Measurements from ENCODE around the gene ZNF124. TPM values are rescaled to one million over a fixed set of nuclear protein-coding genes. Genes with fewer than 3 reads are reported as not detected.
A peak's percentile ranks its signal among the peaks of the same experiment; 100 is the strongest.
"Not testable (repeated sequence)": the region's sequence is repeated elsewhere in the genome, so short reads cannot be mapped to it uniquely, and the experiment has no call there.

The ZNF124 gene
- polyA plus RNA-seq (2013, experiment 1 of 2) = 29.6 TPM
- 40.0 TPM for polyA plus RNA-seq (2013, experiment 2 of 2)

DNA sequence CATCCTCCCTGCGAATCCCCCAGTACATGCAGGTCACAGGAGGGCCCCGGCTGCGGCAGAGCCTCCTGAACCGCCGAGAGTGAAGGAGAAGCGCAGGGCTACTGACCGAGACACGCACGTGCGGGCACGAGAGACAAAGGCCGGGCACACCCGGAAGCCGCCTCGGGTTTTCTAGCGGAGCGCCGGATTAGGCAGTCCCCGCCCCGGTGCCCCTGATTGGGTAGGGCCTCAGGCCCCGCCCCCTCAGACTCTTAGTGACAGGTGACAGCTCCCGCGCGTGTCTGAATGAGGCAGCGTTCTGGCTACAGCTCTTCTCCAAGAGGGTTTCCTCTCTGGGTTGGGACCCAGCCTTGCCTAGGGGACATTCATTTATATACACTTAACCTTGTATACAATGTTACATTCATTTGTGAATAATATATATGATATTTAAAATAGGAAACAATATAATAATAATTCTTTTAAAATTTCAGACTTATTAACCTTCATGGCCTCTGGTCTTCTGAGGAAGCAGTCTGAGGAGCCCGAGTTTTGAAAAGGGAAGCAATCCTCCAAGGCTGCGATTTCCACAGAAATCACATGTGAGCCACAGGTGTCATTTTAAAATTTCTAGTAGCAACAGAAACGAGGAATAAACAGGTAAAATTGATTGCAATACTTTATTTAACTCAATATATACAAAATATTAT is at the start of gene ZNF124:
Gene ZNF124, minus strand, starts transcription at position 146 of the 689 bp plus-strand sequence. Its CDS starts 143 bp downstream, at position 3.
- peaks cover 22% of the 10 kb centered on the region for H3K9me3 ChIP-seq (ENCODE audit: control insufficient read depth, low read length)
- 47 to 76% methylated on average over 2 of the region's 28 CpGs for WGBS, 2 experiments (ENCODE audit: insufficient coverage in 2 of 2)
- H3K4me1 ChIP-seq (ENCODE audit: control insufficient read depth, insufficient read depth, low read length, poor library complexity, severe bottlenecking); H3K27ac ChIP-seq (ENCODE audit: low read depth, low read length, severe bottlenecking); H3K4me3 ChIP-seq (ENCODE audit: extremely low read depth, insufficient read depth, low read length, poor library complexity, severe bottlenecking): not testable (repeated sequence)
- peaks cover 24% of the 10 kb centered on the region for H3K36me3 ChIP-seq (ENCODE audit: control insufficient read depth, insufficient read depth, low read length)

DNA sequence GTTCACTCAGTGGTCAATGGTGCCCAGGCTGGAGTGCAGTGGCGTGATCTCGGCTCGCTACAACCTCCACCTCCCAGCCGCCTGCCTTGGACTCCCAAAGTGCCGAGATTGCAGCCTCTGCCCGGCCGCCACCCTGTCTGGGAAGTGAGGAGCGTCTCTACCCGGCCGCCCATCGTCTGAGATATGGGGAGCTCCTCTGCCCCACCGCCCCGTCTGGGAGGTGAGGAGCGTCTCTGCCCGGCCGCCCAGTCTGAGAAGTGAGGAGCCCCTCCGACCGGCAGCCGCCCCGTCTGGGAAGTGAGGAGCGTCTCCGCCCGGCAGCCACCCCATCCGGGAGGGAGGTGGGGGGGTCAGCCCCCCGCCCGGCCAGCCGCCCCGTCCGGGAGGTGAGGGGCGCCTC is 48.5 kb upstream of the ZNF124 start:
- H3K9me3 ChIP-seq (ENCODE audit: control insufficient read depth, low read length); H3K36me3 ChIP-seq (ENCODE audit: control insufficient read depth, insufficient read depth, low read length); H3K4me1 ChIP-seq (ENCODE audit: control insufficient read depth, insufficient read depth, low read length, poor library complexity, severe bottlenecking); H3K27ac ChIP-seq (ENCODE audit: low read depth, low read length, severe bottlenecking); H3K4me3 ChIP-seq (ENCODE audit: extremely low read depth, insufficient read depth, low read length, poor library complexity, severe bottlenecking): not testable (repeated sequence)
- 96 to 100% methylated on average over 9 to 13 of the region's 30 CpGs for WGBS, 2 experiments (ENCODE audit: insufficient coverage in 2 of 2)

DNA sequence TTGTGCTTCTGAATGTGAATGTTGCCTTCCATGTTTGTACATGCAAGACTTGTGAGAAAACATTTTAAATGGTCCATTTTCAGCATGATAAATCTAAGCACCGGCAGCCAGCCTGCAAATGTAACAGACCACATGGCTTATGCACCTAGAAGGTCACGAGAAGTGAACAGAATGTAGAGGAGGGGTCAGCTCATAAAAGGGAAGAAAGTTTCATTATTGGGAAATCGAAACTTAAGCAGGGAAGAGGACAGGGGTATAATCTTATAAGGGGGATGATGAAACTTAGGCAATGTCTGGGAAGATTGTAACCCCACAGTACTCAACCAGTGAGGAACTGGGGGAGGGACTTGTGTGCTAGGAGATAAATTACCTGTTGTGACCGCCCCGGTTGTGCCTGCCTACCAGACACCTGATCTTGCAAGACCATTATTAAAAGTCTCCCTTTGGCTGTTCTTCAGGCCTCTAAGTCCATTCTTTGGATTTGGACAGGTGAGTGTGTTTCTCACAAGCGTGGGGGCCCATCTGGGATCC is 46.4 kb upstream of the ZNF124 start:
- Histone ChIP-seq H3K4me3 (ENCODE audit: extremely low read depth, insufficient read depth, low read length, poor library complexity, severe bottlenecking) (no peak overlapping the region), H3K9me3 (ENCODE audit: control insufficient read depth, low read length) (no peaks in the 10 kb centered on the region), H3K4me1 (ENCODE audit: control insufficient read depth, insufficient read depth, low read length, poor library complexity, severe bottlenecking) (no peaks in the 10 kb centered on the region), H3K36me3 (ENCODE audit: control insufficient read depth, insufficient read depth, low read length) (no peaks in the 10 kb centered on the region), H3K27ac (ENCODE audit: low read depth, low read length, severe bottlenecking) (no peak overlapping the region)
- 72 to 76% methylated on average over 3 of the region's 6 CpGs for WGBS, 2 experiments (ENCODE audit: insufficient coverage in 2 of 2)

DNA sequence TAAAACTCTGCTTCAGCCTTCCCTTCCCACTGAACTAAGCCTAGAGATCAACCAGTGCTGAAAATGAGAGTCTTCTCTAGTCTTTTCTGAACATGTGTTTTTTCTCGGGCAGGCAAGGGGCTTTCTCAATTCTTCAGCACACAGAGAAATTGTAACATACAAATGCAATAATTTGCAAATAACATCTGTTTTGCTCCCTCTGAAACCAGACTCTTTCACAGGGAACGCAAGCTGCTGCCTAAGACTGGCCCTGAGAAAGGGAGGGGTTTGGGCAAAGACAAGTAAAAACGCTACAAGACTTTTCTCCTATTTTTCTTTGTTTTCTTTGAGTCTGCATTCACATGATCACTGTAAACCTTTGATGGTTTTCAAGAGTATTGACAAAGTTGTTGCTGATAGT is 44.4 kb upstream of the ZNF124 start:
- Histone ChIP-seq H3K4me3 (ENCODE audit: extremely low read depth, insufficient read depth, low read length, poor library complexity, severe bottlenecking) (no peak overlapping the region), H3K27ac (ENCODE audit: low read depth, low read length, severe bottlenecking) (no peak overlapping the region), H3K36me3 (ENCODE audit: control insufficient read depth, insufficient read depth, low read length) (no peaks in the 10 kb centered on the region), H3K4me1 (ENCODE audit: control insufficient read depth, insufficient read depth, low read length, poor library complexity, severe bottlenecking) (no peaks in the 10 kb centered on the region), H3K9me3 (ENCODE audit: control insufficient read depth, low read length) (no peaks in the 10 kb centered on the region)
- WGBS, 2 experiments (ENCODE audit: insufficient coverage in 2 of 2) = 90 to 100% methylated on average over 1 to 3 of the region's 3 CpGs

DNA sequence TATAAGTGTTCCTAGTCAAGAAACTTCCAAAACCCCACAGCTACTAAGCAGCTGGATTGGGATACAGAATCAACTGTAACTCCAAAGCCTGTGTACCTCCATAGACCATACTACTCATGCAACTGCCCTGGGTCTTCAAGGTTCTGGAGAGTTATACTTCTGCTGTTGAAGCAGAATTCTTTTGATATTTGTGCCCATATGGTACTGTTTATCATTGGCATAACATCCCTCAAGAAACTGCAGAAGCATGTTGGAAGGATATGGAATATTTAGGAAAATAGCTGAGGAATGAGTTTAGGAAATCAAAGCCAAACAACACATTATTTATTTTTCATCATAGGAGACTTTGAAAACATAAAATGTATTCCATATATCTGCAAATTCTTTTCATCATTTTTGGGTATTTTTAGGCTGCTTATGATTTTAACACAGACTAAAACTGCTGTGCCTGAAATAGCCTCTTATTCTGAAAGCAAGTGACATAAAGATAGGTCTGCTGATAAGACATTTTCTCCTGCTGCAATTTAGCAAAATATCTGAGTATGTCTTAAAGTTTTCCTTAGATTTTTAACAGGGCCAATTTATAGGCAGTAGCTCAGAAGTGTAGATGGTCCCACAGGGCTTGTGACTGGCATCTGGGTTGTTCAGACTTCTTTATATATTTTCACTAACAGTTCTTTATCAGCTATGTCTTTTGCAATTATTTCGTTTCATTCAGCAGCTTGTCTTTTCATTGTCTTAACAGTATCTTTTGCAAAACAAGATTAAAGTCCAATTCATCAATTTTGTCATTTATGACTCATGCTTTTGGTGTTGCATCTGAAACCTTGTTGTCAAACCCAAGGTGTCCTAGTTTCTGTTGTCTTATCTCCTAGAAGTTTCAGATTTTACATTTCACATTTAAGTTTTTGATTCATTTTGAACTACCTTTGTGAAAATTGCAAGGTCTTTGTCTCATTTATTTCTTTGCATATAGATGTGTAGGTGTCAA is 41.1 kb upstream of the ZNF124 start:
- no peak overlapping the region for H3K4me3 ChIP-seq (ENCODE audit: extremely low read depth, insufficient read depth, low read length, poor library complexity, severe bottlenecking)
- no peaks in the 10 kb centered on the region for H3K9me3 ChIP-seq (ENCODE audit: control insufficient read depth, low read length)
- no peak overlapping the region for H3K27ac ChIP-seq (ENCODE audit: low read depth, low read length, severe bottlenecking)
- peaks cover 7% of the 10 kb centered on the region for H3K4me1 ChIP-seq (ENCODE audit: control insufficient read depth, insufficient read depth, low read length, poor library complexity, severe bottlenecking)
- 82 to 88% methylated on average over 1 of the region's 1 CpG for WGBS, 2 experiments (ENCODE audit: insufficient coverage in 2 of 2)
- peaks cover 13% of the 10 kb centered on the region for H3K36me3 ChIP-seq (ENCODE audit: control insufficient read depth, insufficient read depth, low read length)

DNA sequence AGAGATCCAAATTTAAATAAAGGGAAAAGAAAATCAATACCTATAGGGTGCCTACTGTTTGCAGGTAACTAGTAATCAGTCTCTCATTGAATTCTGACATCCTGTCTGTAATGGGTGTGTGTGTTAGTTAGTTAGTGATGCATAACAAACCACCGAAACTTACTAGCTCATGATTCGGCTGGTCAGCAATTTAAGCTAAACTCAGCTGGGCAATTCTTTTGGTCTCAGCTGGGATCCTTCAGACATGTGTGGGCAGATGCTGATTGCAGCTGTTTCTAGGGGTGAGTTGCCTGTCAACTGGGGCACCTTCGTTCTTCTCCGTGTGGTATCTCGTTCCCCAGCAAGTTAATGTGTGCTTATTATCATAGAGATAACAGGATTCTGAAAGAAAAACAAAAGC is 40.2 kb upstream of the ZNF124 start:
- WGBS, 2 experiments (ENCODE audit: insufficient coverage in 2 of 2) = 80 to 93% methylated on average over 2 of the region's 5 CpGs
- peaks cover 22% of the 10 kb centered on the region for H3K36me3 ChIP-seq (ENCODE audit: control insufficient read depth, insufficient read depth, low read length)
- peaks cover 7% of the 10 kb centered on the region for H3K4me1 ChIP-seq (ENCODE audit: control insufficient read depth, insufficient read depth, low read length, poor library complexity, severe bottlenecking)
- no peak overlapping the region for H3K4me3 ChIP-seq (ENCODE audit: extremely low read depth, insufficient read depth, low read length, poor library complexity, severe bottlenecking)
- no peak overlapping the region for H3K27ac ChIP-seq (ENCODE audit: low read depth, low read length, severe bottlenecking)
- H3K9me3 ChIP-seq (ENCODE audit: control insufficient read depth, low read length) = no peaks in the 10 kb centered on the region

DNA sequence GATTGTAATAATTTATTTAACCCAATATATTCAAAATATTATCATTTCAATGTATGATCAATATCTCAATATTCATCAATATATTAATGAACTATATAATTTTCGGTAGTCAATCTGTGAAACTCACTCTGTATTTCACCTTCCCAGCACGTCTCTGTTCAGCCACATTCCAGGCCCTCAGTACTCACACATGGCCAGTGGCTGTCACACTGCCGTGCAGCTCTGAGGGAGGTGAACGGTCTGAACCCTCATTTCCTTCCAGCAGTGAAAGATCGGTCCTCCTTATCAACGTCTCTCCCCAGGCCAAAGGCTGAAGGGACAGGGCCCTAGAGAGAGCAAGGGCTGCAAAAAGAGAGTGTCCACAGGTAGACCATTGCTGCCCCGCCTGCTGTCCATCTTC is 39.5 kb upstream of the ZNF124 start:
- Histone ChIP-seq H3K27ac (ENCODE audit: low read depth, low read length, severe bottlenecking) (no peak overlapping the region), H3K4me1 (ENCODE audit: control insufficient read depth, insufficient read depth, low read length, poor library complexity, severe bottlenecking) (peaks cover 7% of the 10 kb centered on the region), H3K4me3 (ENCODE audit: extremely low read depth, insufficient read depth, low read length, poor library complexity, severe bottlenecking) (no peak overlapping the region), H3K36me3 (ENCODE audit: control insufficient read depth, insufficient read depth, low read length) (peaks cover 29% of the 10 kb centered on the region), H3K9me3 (ENCODE audit: control insufficient read depth, low read length) (no peaks in the 10 kb centered on the region)
- 76 to 93% methylated on average over 5 to 6 of the region's 7 CpGs for WGBS, 2 experiments (ENCODE audit: insufficient coverage in 2 of 2)

DNA sequence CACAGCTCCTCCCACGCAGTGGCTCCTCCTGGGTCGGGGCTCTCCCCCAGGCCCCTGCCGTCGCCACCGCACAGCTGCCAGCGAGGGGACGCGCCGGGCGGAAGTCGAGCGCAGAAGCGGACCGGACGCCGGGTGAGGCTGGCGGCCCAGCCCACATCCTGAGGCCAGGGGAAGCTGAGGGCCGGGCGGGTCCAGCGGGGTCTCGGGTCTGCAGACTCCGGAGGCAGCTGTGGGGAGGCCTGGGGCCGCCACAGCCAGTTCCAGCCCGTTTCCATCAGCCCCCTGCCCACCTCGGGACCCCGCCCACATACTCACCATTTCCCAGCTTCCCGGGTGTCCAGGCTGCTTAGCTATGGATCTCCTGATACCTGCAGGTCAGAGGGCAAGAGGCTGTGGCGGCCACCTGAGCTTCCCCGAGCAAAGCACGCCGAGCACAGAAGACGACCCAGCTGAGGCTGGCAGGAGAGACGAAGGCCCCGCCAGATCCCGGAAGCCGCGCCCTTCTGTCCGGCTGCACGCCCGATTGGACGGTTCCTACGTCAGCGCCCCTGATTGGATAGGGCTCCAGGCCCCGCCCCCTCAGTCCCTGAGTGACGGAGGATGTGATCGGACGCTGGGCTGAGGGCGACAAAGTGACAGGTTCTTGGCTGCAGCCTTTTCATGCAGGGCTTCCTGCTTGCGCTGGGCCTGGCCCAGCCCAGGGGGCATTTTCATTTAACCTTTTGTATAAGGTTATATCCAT is 38.7 kb upstream of the ZNF124 start:
- Histone ChIP-seq H3K27ac (ENCODE audit: low read depth, low read length, severe bottlenecking) (peak overlapping the region; percentile 92), H3K36me3 (ENCODE audit: control insufficient read depth, insufficient read depth, low read length) (peaks cover 37% of the 10 kb centered on the region), H3K4me3 (ENCODE audit: extremely low read depth, insufficient read depth, low read length, poor library complexity, severe bottlenecking) (peak overlapping the region; percentile 74), H3K9me3 (ENCODE audit: control insufficient read depth, low read length) (no peaks in the 10 kb centered on the region), H3K4me1 (ENCODE audit: control insufficient read depth, insufficient read depth, low read length, poor library complexity, severe bottlenecking) (peaks cover 7% of the 10 kb centered on the region)
- 0% methylated on average over 26 to 44 of the region's 49 CpGs for WGBS, 2 experiments (ENCODE audit: insufficient coverage in 2 of 2)

DNA sequence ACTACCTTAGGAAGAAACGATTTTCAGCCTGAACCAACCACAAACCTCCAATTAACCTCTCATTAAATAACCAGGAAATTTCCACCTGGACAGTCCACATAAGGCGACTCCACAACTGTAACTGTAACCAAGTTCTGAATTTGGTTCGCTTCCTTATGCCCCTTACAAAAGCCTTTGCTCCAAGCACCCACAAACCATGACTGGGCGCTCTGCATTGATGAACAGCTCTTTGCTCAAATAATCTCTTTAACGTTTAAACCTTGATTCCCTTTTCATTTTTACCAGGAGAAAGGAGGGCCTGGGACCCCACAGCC is 38.2 kb upstream of the ZNF124 start:
- Histone ChIP-seq H3K27ac (ENCODE audit: low read depth, low read length, severe bottlenecking) (peak overlapping the region; percentile 92), H3K9me3 (ENCODE audit: control insufficient read depth, low read length) (no peaks in the 10 kb centered on the region), H3K4me3 (ENCODE audit: extremely low read depth, insufficient read depth, low read length, poor library complexity, severe bottlenecking) (peak overlapping the region; percentile 74), H3K36me3 (ENCODE audit: control insufficient read depth, insufficient read depth, low read length) (peaks cover 38% of the 10 kb centered on the region), H3K4me1 (ENCODE audit: control insufficient read depth, insufficient read depth, low read length, poor library complexity, severe bottlenecking) (peaks cover 7% of the 10 kb centered on the region)
- WGBS, 2 experiments (ENCODE audit: insufficient coverage in 2 of 2) = 9 to 11% methylated on average over 5 of the region's 5 CpGs

DNA sequence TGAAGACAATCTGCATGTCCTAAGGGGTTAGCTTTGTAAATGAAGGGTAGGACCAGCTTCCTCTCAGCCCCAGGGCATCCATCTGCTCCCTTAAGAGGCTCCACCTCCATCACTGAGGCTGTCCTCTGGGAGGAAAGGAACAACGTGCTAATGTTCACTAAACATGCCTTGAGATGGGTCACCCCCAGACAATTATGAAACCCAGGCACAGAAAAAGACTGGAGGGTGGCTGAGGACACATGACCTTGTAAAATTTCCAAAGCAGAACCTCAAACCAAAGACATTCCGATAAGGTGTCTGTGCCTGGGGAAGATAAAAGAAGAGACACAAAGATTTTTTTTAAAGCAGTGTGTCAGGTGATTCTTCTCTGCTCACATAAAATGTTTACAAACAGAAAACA is 37.6 kb upstream of the ZNF124 start:
- no CpG with 5 or more reads among the region's 2 CpGs for whole genome bisulfite sequencing, 2 experiments (ENCODE audit: insufficient coverage in 2 of 2)
- Histone ChIP-seq H3K4me3 (ENCODE audit: extremely low read depth, insufficient read depth, low read length, poor library complexity, severe bottlenecking) (peak overlapping the region; percentile 74), H3K9me3 (ENCODE audit: control insufficient read depth, low read length) (no peaks in the 10 kb centered on the region), H3K27ac (ENCODE audit: low read depth, low read length, severe bottlenecking) (no peak overlapping the region), H3K4me1 (ENCODE audit: control insufficient read depth, insufficient read depth, low read length, poor library complexity, severe bottlenecking) (peaks cover 9% of the 10 kb centered on the region), H3K36me3 (ENCODE audit: control insufficient read depth, insufficient read depth, low read length) (peaks cover 38% of the 10 kb centered on the region)
